ENCODE results near the gene PDXK.

GRCh38 chr21:43790010-43790524, 71.1 kb downstream of the PDXK start:
- TF ChIP-seq CTCF (IDR thresholded peaks at IDR 0.05) (no peak), POLR2AphosphoS5 (IDR thresholded peaks at IDR 0.05) (no peak), POLR2A (IDR thresholded peaks at IDR 0.05) (no peak)

Measured in breast epithelium (tissue), 3 donors.